GM21737 (cell line): ENCODE measurements around the gene MIER2.
"Not testable (repeated sequence)": the region's sequence is repeated elsewhere in the genome, so short reads cannot be mapped to it uniquely, and the experiment has no call there.

Experiments
- ATAC-seq: cut with Tn5 transposase; IDR thresholded peaks from one replicate; pipeline ENCODE4 v1.9.1; 2021; ENCODE audit warnings: mild to moderate bottlenecking, moderate library complexity; ENCODE audit not compliant: unreplicated experiment

Gene MIER2

DNA sequence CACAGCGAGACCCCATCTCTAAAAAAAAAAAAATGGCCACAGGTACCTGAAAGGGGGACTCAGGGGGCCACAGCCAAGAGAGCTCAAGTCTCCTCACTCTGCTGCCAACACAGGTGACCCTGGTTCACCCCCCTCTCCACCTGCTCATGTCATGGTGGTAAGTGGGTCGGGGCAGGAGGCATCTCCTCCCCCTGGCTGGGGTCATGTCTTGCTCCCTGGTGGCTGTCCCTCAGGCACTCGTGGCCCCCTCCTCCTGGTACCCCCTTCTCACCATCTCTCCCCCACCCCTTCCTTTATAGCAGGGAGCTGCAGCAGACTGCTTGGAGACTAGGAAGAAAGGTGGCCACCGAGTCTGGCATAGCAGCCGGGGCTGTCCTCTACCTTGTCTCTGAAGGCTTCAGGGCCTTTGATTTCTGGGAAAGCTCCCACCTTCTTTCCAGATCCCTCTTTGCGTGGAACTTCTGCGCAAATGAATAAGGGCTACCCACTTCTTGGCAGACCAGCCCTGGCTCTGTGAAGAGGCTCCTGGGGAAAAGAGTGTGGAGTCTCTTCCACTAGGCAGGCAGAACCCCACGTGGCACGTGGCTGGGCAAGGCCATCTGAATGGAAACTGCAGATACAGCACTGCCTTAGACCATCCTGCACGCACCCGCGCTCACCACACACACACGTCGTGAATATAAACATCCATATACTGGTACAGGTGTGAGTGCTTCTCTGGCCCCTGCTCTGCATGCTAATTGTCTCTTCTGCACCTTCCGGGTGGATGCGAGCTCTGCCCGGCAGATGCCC lies 20.1 kb upstream of the MIER2 start:
- ATAC-seq = no peak

DNA sequence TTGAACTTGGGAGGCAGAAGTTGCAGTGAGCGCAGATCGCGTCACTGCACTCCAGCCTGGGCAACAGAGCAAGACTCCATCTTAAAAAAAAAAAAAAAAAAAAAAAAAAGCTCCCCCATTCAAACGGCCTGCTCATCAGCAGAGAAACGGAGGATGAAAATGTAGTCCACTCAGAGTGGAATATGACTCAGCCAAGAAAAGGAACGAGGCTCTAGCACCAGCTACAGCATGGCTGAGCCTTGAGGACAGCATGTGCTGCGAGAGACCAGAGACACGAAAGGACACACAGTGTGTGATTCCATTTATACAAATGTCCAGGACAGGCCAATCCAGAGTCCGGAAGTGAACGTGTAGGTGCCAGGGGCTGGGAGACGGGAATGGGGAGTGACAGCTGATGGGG lies 18.1 kb upstream of the MIER2 start:
- no peak for ATAC-seq

DNA sequence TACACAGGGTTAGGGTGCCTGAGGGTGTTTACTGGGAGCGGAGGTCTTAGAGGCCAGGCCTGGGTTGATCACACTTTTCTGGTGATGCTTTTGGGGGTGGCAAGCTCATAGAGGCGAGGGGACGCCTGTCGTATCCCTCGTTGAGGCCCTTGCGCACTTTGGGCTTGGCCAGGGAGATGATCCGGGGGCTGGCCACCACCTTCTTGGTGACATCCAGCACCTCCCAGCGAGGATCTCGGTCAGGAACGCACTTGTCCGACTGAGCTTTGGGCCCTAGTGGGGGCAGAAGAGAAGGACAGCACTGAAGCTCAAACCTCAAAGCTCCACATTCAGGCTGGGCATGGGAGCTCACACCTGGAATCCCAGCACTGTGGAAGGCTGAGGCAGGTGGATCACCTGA lies 17.6 kb upstream of the MIER2 start:
- ATAC-seq = no peak

DNA sequence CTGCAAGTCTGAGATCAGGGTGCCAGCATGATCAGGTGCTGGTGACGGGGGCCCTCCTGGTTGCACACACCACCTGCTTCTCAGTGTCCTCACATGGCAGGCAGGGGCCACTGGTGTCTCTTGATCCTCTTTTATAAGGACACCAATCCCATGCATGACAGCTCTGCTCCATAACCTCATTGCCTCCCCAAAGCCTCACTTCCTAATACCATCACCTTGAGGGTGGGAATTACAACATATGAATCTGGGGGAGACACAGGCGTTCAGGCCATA lies 15.0 kb upstream of the MIER2 start:
- ATAC-seq = no peak

DNA sequence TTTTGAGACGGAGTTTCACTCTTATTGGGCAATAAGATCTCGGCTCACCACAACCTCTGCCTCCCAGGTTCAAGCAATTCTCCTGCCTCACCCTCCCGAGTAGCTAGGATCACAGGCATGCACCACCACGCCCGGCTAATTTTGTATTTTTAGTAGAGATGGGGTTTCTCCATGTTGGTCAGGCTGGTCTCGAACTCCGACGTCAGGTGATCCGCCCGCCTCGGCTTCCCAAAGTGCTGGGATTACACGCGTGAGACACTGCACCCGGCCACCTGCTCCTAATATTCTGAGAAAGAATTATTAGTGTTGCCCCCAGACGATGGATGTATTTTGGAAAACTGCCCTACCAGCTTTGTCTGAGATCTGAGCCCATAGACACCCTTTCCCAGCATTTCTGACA lies 10.9 kb upstream of the MIER2 start:
- ATAC-seq = not testable (repeated sequence)

DNA sequence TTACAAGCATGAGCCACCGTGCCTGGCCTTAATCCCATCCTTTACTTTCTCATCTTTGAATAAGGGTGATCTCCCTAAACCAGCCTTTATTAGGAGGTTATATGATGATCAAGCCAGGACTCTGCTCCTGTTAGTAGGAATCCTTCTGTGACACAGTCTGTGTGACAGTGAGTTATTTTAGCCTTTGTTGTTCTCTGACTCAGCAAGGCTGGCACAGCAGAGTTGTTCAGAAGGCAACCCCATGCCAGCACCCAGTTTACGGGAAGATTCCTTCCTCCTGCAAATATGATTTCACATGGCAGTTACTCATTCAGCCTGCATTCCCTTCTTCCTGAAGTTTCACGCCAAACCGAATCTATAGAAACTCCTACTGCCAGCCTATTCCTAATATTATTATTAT lies 10.5 kb upstream of the MIER2 start:
- ATAC-seq = no peak

DNA sequence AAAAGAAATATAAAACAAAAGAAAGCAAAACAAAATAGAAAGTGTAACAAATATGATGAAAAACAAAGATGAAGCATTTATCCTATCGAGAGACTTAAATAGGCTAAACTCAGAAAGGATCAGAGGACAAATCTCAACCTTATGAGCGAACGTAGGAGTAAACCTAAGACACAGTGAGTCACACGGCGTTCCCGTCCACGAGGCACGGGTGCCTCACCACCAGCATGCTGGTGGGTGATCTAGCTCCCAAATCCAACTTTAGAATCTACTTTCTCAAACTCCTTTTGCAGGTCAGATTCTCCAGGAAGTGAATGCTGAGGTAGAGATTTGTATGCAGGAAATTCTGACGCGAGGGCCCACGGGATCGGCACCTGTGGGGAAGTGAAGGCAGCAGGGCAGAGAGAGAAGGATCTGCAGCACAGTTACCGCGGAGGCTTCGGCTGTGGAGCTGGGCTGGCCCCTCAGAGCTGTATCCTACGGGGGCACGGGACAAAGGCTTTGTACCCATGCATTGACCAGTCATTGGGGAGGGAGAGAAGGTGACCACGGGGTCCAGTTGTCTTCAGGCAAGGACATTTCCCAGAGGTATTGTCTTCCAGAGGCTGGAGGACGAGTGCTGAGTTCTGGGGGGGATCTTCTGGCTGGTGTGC lies 7.5 kb upstream of the MIER2 start:
- no peak for ATAC-seq

DNA sequence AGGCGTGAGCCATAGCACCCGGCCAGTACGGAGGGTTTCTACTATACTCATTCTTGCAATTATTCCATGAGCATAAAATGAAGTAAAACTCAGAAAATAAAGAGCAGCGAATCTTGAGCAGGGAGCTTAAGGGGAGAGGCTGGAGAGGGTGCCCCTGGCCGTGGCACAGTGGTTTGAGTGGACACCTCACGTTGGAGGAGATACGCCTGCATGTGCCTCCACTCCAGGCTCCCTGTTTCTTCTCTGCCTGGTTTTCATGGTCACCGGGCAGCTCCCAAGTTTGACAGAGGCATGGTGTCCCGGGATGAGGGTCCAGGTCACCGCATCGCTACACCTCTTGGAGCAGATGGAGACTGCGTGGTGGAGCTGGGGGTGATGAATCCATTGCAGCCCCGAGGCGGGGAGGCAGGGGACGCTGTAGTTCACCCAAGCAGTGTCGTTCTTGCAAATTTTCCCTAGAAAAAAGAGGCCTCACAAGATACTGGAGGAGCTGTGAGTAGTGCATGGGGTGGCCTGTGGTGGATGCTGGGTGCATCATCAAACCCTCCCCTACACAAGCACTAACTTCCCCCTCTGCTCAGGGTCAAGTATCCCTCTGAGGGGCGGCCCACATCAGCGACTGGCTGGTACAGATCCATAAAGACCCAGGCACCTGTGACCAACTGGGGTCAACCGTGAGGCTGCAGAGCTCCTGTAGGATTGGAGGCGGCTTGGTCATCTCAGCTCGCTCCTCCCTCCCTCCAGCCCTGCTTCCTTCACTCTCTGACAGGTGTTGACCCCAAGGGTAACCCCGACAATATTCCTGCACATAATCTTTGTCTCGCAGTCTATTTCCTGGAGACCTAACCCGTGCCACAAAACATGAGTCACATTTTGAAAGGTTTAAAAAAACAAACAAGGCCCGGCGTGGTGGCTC lies 3.6 kb upstream of the MIER2 start:
- ATAC-seq = no peak

DNA sequence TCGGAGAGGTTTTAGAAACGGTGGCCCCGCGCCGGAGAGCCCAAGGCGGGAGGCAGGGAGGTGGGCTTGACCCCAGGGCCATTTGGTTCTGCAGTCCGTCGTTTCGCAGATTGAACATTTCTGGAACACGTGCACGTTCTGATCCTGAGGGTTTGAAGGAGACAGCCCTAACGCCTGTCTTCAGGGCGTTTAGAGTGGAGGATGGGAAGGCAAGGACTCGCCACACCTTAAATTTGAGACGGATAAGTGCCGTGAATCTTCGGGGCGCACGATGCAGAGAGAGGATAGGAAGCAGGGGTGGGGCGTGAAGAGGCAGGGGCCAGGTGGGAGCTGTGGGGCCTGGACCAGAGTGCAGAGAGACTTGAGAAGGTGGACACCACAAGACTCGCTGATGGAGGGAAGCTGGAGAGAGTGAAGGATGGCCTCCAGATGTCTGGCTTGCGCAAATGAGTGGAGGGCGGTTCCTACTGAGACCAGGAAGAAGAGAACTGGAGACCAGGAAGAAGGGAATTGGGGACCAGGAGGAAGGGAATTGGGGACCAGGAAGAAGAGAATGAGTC lies 804 bp upstream of the MIER2 start:
- no peak for ATAC-seq

DNA sequence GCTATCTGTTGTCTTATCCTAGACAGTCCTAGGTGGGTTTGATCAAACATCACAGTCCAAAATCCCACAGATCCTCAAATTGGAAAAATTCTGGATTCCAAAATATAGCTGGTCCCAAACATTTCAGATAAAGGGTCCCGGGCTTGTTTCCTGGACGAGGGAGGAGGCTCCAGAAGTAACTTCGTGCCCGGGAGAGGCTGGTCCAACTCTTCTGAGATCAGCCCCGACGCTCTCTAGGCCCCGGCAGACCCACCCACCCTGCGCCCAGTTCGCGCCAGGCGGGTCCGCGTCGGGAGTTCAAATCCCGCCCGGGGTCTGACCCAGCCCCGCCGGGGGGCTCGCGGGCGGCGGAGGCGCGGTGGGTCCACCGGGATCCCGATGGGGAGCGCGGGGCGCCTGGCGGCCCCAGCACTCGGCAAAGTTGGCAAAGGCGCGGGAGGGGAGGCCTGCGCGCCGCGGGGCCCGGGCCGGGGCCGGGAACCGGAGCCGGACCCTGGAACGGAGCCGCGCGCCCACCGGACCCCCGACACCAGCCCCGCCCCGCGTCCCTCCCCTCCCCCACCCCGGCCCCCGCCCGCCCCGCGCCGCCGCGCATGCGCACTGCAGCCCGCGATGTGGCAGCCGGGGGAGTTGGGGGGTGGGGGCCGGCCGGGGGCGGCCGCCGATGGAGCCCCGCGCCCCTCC lies 513 bp downstream of the MIER2 start:
- no peak for ATAC-seq

DNA sequence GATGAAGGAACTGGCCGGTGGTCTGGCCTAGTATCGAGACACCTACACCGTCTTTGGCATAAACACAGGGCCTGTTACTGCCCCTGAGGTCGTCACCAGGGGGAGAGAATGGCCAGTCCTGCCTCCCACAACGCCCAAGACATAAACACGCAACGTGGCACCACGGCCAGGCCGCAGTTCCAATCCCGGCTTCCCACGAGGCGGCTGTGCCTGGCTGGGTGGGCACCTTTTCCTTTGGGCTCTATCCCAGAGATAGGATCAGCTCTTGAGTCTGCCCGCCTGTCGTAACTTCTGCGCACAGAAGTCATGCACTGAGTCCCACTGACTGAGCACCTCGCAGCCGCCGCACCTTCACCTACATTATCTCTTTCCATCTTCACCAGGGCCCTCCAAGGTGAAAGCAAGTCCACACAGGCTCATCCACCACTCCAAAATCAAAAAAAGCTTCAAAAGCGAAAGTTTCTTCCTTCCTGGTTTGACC lies 1.1 kb downstream of the MIER2 start:
- ATAC-seq = no peak

DNA sequence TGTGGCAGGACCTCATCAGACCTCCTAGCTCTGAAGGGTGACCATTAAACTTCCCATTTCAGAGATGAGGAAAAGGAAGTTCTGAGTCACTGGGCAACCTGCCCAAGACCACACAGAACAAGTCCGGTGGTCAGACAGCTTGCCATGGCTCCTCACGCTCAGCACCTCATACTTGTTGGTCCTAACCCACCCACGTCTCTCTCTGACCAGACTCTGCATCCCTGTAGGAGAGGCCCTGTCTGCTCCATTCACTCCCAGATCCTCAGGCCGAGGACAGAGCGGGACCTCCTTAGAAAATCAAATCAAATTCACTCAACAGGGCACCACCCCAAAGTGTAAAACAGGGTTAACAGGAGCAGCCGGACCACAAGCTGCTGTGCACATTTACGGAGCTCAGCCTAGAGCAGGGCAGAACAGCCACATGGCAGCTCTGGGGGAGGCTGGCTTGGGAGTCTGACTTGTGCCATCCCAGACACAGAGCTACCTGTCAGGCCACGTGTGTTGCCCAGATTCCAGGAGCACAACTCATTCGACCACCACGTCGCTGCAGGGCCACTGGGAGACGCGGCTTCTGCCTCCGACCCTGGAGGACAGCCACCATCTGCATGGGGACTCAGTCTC lies 1.7 kb downstream of the MIER2 start:
- no peak for ATAC-seq

DNA sequence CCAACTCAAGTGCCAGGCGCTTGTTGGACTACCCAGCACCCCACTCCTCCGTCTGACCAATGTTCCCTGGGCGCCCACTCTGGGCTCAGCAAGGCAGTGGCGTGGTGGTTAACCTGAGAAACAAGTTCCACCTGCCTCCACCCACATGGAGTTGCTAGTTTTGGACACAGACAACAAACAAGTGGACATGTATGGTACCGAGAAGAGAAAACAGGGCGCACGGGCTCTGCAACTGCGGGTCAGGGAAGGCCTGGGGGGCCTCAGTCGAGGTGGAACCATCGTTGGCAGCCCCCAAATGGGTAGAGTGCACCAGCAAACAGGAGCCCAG lies 2.5 kb downstream of the MIER2 start:
- no peak for ATAC-seq

DNA sequence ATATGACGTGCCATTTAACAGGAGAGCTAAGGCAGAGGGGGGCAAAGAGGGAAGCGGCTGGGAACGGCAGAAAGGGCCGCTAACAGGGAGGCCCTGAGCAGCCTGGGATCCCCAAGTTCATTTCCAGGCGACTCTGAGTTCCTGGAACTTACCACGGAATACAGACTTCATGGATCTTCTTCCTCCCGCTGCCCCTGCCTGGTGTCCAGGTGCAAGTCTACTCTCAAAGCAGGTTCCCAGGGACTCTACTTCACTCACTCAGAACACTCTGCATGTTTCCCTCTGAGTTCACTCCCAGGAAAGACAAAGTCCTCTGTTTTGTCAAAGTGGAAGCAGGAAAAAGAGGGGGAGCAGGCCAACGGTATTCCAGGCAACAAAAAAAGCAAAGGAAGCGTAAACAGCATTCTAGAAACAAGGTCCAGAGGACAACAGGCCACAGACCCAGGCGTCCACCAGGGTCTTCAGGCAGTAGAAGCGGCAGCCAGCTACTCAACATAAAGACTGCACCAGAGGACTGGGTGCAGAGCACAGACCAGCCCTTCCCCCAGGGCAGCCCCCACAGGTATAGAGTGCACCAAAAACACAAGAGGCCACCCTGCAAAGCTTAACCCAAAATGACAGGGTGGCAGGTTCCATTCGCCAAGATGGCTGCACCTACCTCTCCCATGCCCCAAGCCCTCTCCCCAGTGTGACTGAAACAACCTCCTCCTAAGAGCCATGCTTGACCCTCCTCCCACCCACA lies 3.0 kb downstream of the MIER2 start:
- no peak for ATAC-seq

DNA sequence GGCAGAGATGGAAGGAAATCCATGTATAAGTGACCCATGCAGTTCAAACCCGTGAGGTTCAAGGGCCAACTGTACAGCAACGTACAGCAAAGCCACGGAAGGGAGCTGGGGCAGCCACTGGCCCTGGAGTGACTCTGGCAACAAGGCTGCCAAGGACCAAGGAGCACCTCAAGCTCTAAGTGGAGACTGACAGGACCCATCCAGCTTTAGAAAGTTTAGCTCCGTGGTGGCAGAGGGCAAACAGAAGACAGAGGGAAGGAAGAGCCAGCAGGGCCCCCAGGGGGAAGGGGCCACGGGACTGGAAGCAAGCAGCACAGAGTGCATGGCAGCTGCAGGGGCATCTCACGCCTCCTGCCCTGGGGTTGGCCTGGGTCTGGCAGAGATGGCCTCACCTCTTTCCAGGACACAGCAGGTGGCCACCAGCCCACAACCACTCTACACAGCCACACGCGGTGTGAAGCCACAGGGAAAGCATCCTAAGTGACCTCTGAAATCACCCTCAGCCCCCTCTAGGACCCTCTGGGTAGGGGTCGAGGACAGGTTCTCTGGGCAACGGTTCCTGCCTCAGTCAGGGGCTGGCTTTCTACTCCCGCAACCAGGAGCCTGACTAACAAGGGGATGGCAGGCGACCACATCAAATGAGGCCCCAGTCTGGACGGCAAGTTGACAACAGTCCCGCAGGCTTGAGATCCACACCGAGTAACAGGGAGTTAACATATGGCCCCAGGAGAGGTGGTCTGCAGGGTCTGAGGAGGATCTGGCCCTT lies 3.8 kb downstream of the MIER2 start:
- no peak for ATAC-seq

DNA sequence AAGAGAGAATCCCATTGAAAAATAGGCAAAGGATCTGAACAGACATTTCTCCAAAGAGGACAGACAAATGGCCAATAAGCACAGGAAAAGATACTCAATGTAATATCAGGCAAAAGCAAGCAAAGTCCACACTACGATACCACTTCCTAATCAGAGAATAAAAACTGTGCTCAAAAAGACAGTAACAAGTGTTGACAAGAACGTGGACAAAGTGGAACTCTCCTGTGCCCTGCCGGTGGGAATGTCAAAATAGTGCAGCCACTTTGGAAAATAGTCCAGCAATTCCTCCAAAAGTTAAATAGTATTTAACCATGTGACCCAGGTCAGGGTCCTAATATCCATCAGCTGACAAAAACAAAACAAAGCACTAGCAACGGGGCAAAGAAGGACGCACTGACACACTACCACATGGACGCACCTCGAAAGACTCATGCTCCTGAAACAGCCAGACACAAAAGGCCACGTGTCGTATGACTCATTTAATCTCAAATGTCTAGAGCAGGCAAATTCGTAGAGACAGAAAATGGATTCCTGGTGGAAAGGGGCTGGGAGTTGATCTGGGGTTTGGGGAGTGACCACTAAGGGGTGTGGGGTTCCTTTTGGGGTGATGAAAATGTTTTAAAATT lies 5.2 kb downstream of the MIER2 start:
- ATAC-seq = no peak

DNA sequence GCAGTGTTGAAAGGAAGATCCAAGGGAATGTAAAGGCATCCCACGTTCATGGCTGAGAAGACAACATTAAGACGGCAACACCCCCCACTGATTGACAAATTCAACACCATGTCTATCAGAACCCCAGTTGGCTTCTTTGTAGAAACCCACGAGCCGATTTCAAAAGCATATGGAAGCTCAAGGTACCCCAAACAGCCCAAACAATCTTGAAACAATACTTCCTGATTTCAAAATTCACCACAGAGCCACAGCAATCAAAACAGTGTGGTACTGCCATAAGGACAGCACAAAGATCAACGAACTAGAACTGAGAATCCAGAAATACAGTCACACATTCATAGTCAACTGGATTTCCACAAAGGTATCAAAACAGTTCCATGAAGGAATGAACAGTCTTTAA lies 6.2 kb downstream of the MIER2 start:
- no peak for ATAC-seq

DNA sequence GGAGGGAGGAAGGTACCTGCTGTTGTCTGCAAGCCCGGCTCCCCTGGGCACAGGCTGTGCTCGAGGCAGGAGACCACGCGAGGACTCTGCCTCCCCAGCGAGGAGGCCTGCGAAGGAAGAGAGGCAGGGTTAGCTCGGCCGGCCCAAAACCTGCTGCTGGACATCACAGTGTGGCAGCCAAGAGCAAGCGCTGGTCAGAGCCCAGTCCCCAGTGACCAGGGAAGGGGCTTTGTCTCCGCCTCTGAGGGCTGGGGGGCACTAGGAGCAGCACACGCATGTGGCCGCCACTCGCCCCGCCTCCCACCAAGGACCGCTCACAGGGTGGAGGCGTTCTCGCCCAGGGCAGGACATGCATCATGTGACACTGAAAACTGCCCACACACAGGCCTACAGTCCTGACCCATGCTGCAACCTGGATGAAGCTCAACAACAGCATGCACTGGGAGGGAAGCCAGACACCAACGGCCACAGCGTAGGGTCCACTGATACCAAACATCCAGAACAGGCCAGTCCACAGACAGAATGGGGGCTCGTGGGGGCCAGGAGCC lies 8.5 kb downstream of the MIER2 start:
- no peak for ATAC-seq
